Glutamatergic neuron (in vitro differentiated cells): ENCODE data around the gene SYNRG. TPM values are rescaled to one million over a fixed set of nuclear protein-coding genes. Genes with fewer than 3 reads are reported as not detected.

Source experiments
- DNase-seq: peaks from one replicate; pipeline ENCODE4 v3.0.0; 2022
- H3K27ac Mint-ChIP-seq: one replicate; pipeline ENCODE4 v1.8.0; 2020; ENCODE audit warnings: mild to moderate bottlenecking, mixed read lengths, inconsistent platforms; ENCODE audit not compliant: unreplicated experiment
- H3K27me3 Mint-ChIP-seq: one replicate; pipeline ENCODE4 v1.8.0; 2020; ENCODE audit warnings: mild to moderate bottlenecking, moderate library complexity, mixed read lengths, inconsistent platforms; ENCODE audit not compliant: unreplicated experiment
- H3K36me3 Mint-ChIP-seq: one replicate; pipeline ENCODE4 v1.8.0; 2020; ENCODE audit warnings: mild to moderate bottlenecking, mixed read lengths, inconsistent platforms; ENCODE audit not compliant: unreplicated experiment
- H3K4me1 Mint-ChIP-seq: one replicate; pipeline ENCODE4 v1.8.0; 2020; ENCODE audit warnings: mild to moderate bottlenecking, low read depth, mixed read lengths, inconsistent platforms; ENCODE audit not compliant: unreplicated experiment
- H3K4me3 Mint-ChIP-seq: one replicate; pipeline ENCODE4 v1.8.0; 2020; ENCODE audit warnings: mild to moderate bottlenecking, mixed read lengths, inconsistent platforms; ENCODE audit not compliant: unreplicated experiment
- H3K9me3 Mint-ChIP-seq: one replicate; pipeline ENCODE4 v1.8.0; 2020; ENCODE audit warnings: mild to moderate bottlenecking, moderate library complexity, mixed read lengths, inconsistent platforms; ENCODE audit not compliant: unreplicated experiment
- total RNA-seq: library from RNA; stranded (reverse); fragmentation: NEBNext Ultra II Directional; extraction: Animal tissue kit (Norgen Biotek cat#: 25700); gene quantifications from one replicate; pipeline ENCODE4 v1.2.1, GENCODE V29; 2021; ENCODE audit not compliant: unreplicated experiment
- TF ChIP-seq, protein P1 (sequence below): fragments of 200-600 bp; sonication (generic); IDR thresholded peaks from one replicate; pipeline ENCODE4 v1.5.0; 2021; ENCODE audit not compliant: partially characterized antibody, unreplicated experiment

The SYNRG gene
- total RNA-seq, 1 donor from 2014 or later = 65.8 TPM

DNA sequence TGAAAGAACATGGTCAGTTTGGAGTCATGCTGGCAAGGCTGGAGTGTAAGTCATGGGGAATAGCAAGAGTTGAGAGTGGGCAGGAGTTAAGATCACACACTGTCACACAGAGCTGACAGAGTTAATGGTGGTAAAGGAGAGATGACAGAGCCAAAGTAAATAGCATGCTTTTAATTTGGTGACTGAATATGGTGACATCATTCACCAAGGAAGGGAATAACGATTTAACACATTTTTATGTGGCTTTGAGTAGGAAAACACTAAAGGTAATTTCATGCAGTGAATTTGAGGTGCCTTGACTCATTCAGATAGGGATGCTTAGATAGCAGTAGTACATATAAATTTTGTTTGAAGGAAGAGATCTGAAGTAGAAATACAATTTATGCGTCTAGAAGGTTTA, 42.1 kb downstream of the SYNRG start:
- TF ChIP-seq, protein P1, sequence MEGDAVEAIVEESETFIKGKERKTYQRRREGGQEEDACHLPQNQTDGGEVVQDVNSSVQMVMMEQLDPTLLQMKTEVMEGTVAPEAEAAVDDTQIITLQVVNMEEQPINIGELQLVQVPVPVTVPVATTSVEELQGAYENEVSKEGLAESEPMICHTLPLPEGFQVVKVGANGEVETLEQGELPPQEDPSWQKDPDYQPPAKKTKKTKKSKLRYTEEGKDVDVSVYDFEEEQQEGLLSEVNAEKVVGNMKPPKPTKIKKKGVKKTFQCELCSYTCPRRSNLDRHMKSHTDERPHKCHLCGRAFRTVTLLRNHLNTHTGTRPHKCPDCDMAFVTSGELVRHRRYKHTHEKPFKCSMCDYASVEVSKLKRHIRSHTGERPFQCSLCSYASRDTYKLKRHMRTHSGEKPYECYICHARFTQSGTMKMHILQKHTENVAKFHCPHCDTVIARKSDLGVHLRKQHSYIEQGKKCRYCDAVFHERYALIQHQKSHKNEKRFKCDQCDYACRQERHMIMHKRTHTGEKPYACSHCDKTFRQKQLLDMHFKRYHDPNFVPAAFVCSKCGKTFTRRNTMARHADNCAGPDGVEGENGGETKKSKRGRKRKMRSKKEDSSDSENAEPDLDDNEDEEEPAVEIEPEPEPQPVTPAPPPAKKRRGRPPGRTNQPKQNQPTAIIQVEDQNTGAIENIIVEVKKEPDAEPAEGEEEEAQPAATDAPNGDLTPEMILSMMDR = no peak
- no peak for DNase-seq
- H3K27me3 Mint-ChIP-seq = peaks cover 1% of the 10 kb centered on the region
- peaks cover 8% of the 10 kb centered on the region for H3K4me1 Mint-ChIP-seq
- peaks cover 2% of the 10 kb centered on the region for H3K9me3 Mint-ChIP-seq
- peak overlapping the region; percentile 45 for H3K27ac Mint-ChIP-seq
- H3K36me3 Mint-ChIP-seq = peaks cover 20% of the 10 kb centered on the region
- peak overlapping the region; percentile 6 for H3K4me3 Mint-ChIP-seq

DNA sequence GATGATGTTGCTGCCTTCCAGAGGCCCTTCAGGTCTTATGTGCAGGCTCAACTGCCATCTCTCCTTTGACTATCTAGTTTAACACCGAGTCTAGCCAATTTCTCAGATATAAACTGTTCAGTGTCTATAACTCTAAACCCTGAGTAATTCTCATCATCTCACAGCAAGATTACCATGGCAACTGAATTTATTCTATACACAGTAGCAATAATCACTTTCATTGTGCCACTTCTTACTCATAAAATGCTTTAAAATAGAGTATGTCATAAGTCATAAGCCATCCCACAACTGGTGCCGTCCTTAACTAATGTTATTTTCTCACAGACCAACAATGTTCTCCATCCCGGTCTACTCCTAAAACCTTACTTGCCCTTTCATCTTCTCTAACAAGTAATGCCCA, 45.0 kb downstream of the SYNRG start:
- Mint-ChIP-seq H3K4me3 (no peak overlapping the region), H3K36me3 (peaks cover 20% of the 10 kb centered on the region), H3K27me3 (peaks cover 1% of the 10 kb centered on the region), H3K9me3 (peaks cover 2% of the 10 kb centered on the region), H3K4me1 (peaks cover 8% of the 10 kb centered on the region), H3K27ac (no peak overlapping the region)
- DNase-seq = no peak
- TF ChIP-seq, protein P1 = no peak

DNA sequence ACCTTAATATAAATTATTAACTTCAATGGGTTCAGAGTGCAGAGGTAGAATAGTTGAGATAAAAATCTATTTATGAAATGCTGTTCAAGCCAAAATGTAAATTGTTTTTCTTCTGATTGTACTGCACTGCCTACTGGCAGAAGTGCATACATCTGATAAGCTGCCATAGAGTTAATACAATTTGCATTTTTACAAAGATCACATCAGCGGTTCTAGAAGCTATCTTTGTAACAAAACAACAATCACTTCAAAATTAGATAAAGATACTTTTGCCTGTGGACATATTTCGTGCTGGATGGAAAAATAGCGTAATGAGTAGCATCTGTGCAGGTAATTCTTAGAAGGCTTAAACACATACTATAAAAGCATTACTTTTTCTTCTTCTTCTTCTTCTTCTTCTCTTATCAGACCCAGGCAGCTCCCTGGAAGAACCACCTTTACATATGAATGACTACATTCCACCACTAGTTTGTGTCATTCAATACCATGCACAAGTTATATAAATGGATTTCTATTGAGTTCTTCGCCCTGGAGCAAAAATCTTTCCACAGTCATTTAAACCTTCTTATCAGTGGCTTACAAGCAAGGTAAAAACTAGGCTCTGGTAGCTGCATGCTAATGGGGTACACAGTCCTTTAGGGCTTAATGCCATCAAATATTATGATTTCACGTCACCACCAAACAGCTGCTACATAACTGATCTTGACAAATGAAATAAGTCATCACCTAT, 47.0 kb downstream of the SYNRG start:
- H3K27ac Mint-ChIP-seq = no peak overlapping the region
- H3K9me3 Mint-ChIP-seq = peaks cover 2% of the 10 kb centered on the region
- peaks cover 19% of the 10 kb centered on the region for H3K36me3 Mint-ChIP-seq
- peaks cover 7% of the 10 kb centered on the region for H3K4me1 Mint-ChIP-seq
- DNase-seq = no peak
- TF ChIP-seq, protein P1 = no peak
- no peak overlapping the region for H3K4me3 Mint-ChIP-seq
- H3K27me3 Mint-ChIP-seq = peaks cover 1% of the 10 kb centered on the region

DNA sequence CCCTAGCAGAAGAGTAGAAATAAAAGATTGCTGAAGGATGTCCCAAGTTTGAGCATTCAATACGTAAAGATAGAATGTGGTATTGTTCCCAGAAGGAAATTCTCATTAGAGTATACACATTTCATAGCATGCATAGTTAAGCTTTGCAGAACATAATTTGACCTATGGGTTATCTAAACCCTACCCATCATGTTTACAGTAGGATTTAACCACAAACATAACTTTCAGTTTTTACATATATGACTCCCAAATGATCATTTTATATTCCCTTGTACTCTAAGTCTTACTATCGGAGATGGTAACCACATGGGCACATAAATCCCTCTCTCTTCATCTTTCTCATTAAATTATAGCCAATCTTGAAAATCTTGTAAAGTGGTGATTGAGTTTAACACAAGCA, 50.9 kb downstream of the SYNRG start:
- Mint-ChIP-seq H3K4me1 (no peaks in the 10 kb centered on the region), H3K4me3 (no peak overlapping the region), H3K9me3 (no peaks in the 10 kb centered on the region), H3K27ac (no peak overlapping the region), H3K27me3 (no peaks in the 10 kb centered on the region), H3K36me3 (no peaks in the 10 kb centered on the region)
- no peak for DNase-seq
- TF ChIP-seq, protein P1 = no peak

DNA sequence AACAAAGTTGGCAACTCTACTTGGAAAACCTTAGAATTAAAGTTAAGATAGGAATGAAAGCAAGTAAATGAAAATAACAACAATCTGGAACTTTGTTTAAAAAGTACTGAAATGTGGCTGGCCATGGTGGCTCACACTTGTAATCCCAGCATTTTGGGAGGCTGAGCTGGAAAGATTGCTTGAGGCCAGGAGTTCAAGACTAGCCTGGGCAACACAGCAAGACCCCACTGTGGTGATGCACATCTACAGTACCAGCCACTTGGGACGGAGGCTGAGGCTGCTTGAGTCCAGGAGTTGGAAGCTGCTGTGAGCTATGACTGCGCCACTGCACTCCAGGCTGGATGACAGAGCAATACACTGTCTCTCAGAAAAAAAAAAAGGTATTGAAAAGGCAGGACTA, 51.7 kb downstream of the SYNRG start:
- Mint-ChIP-seq H3K27me3 (no peaks in the 10 kb centered on the region), H3K4me3 (no peak overlapping the region), H3K27ac (no peak overlapping the region), H3K4me1 (no peaks in the 10 kb centered on the region), H3K36me3 (peaks cover 6% of the 10 kb centered on the region), H3K9me3 (no peaks in the 10 kb centered on the region)
- DNase-seq = no peak
- TF ChIP-seq, protein P1 = no peak
